Activated T-cell treated with anti-CD3 and anti-CD28 coated beads for 24 hours (primary cell): ENCODE measurements around the gene TEX30.

Experiments used
- DNase-seq: peaks from one replicate; pipeline ENCODE4 v3.0.0-alpha.2; 2020; ENCODE audit warnings: low read depth

TEX30 gene

GRCh38 chr13:102779436-102780159 is 6.0 kb upstream of the TEX30 start:
- DNase-seq: no peak

GRCh38 chr13:102777736-102778135 is 4.2 kb upstream of the TEX30 start:
- no peak for DNase-seq

- no peak for DNase-seq
Observed at GRCh38 chr13:102776271-102776670, 2.7 kb upstream of the TEX30 start.

GRCh38 chr13:102774591-102775520 is 1.3 kb upstream of the TEX30 start:
- no peak for DNase-seq

GRCh38 chr13:102774214-102774568 is 605 bp upstream of the TEX30 start:
- DNase-seq: peak; percentile 18

GRCh38 chr13:102772042-102772425 is 1.6 kb downstream of the TEX30 start:
- no peak for DNase-seq

- DNase-seq: no peak
Observed at GRCh38 chr13:102771298-102772041, 2.1 kb downstream of the TEX30 start.

GRCh38 chr13:102770435-102770834 is 3.2 kb downstream of the TEX30 start:
- DNase-seq: no peak

- no peak for DNase-seq
Observed at GRCh38 chr13:102769679-102770078, 3.9 kb downstream of the TEX30 start.

- no peak for DNase-seq
Observed at GRCh38 chr13:102768909-102769308, 4.7 kb downstream of the TEX30 start.

GRCh38 chr13:102763741-102764140 is 9.8 kb downstream of the TEX30 start:
- DNase-seq: no peak

- no peak for DNase-seq
Observed at GRCh38 chr13:102761071-102761470, 12.5 kb downstream of the TEX30 start.

GRCh38 chr13:102758842-102759241 is 14.7 kb downstream of the TEX30 start:
- no peak for DNase-seq

GRCh38 chr13:102757006-102757405 is 16.6 kb downstream of the TEX30 start:
- DNase-seq: no peak

- no peak for DNase-seq
Observed at GRCh38 chr13:102751886-102752285, 21.7 kb downstream of the TEX30 start.

- DNase-seq: no peak
Observed at GRCh38 chr13:102742506-102742905, 31.1 kb downstream of the TEX30 start.

- DNase-seq: no peak
Observed at GRCh38 chr13:102742101-102742500, 31.5 kb downstream of the TEX30 start.

- no peak for DNase-seq
Observed at GRCh38 chr13:102729560-102730270, 43.9 kb downstream of the TEX30 start.

- DNase-seq: no peak
Observed at GRCh38 chr13:102726430-102726829, 47.2 kb downstream of the TEX30 start.

GRCh38 chr13:102724923-102725322 is 48.7 kb downstream of the TEX30 start:
- no peak for DNase-seq

- no peak for DNase-seq
Observed at GRCh38 chr13:102721800-102722231, 51.8 kb downstream of the TEX30 start.

- DNase-seq: no peak
Observed at GRCh38 chr13:102718746-102719145, 54.8 kb downstream of the TEX30 start.
